HG03571 (cell line): ENCODE measurements around the gene CCDC39.
A peak's percentile ranks its signal among the peaks of the same experiment; 100 is the strongest.

ENCODE experiments used
- ATAC-seq: cut with Tn5 transposase; IDR thresholded peaks from one replicate; pipeline ENCODE4 v1.9.1; 2021; ENCODE audit not compliant: unreplicated experiment

The CCDC39 gene

GRCh38 chr3:180679178-180680096 is at the start of gene CCDC39:
CCDC39 (minus strand) TSS chr3:180679489; CDS start chr3:180679380, 109 bp downstream.
- peak; percentile 98 for ATAC-seq

- ATAC-seq: no peak
These were observed 40.7 kb upstream of the CCDC39 start for GRCh38 chr3:180720012-180720411.

- ATAC-seq: no peak
These were observed 28.6 kb upstream of the CCDC39 start for GRCh38 chr3:180707896-180708295.

- ATAC-seq: no peak
These were observed 26.3 kb upstream of the CCDC39 start for GRCh38 chr3:180705619-180706018.

GRCh38 chr3:180704532-180704931 is 25.2 kb upstream of the CCDC39 start:
- ATAC-seq: no peak

GRCh38 chr3:180700941-180701340 is 21.7 kb upstream of the CCDC39 start:
- ATAC-seq: no peak

- no peak for ATAC-seq
These were observed 19.5 kb upstream of the CCDC39 start for GRCh38 chr3:180698760-180699270.

GRCh38 chr3:180694321-180694720 is 15.0 kb upstream of the CCDC39 start:
- ATAC-seq: no peak

- no peak for ATAC-seq
These were observed 14.4 kb upstream of the CCDC39 start for GRCh38 chr3:180693656-180694055.

GRCh38 chr3:180690061-180690460 is 10.8 kb upstream of the CCDC39 start:
- no peak for ATAC-seq

- no peak for ATAC-seq
These were observed 5.5 kb upstream of the CCDC39 start for GRCh38 chr3:180684807-180685206.

- no peak for ATAC-seq
These were observed 4.5 kb upstream of the CCDC39 start for GRCh38 chr3:180683816-180684215.

- ATAC-seq: peak; percentile 30
These were observed 775 bp upstream of the CCDC39 start for GRCh38 chr3:180680097-180680430.

GRCh38 chr3:180678231-180678630 is 1.1 kb downstream of the CCDC39 start:
- no peak for ATAC-seq

- no peak for ATAC-seq
These were observed 17.8 kb downstream of the CCDC39 start for GRCh38 chr3:180661444-180661843.

GRCh38 chr3:180657094-180657493 is 22.2 kb downstream of the CCDC39 start:
- no peak for ATAC-seq

- ATAC-seq: no peak
These were observed 22.9 kb downstream of the CCDC39 start for GRCh38 chr3:180656406-180656805.

- no peak for ATAC-seq
These were observed 33.0 kb downstream of the CCDC39 start for GRCh38 chr3:180646187-180646790.

GRCh38 chr3:180640987-180641386 is 38.3 kb downstream of the CCDC39 start:
- ATAC-seq: no peak

- ATAC-seq: no peak
These were observed 45.6 kb downstream of the CCDC39 start for GRCh38 chr3:180633722-180634121.

GRCh38 chr3:180631317-180631716 is 48.0 kb downstream of the CCDC39 start:
- ATAC-seq: no peak

GRCh38 chr3:180630371-180630770 is 48.9 kb downstream of the CCDC39 start:
- no peak for ATAC-seq
